ENCODE measurements around the gene ADARB2. TPM values are rescaled to one million over a fixed set of nuclear protein-coding genes. Genes with fewer than 3 reads are reported as not detected.

Gene ADARB2
- total RNA-seq, 1 donor from 2014 or later, result 38.7 TPM

DNA sequence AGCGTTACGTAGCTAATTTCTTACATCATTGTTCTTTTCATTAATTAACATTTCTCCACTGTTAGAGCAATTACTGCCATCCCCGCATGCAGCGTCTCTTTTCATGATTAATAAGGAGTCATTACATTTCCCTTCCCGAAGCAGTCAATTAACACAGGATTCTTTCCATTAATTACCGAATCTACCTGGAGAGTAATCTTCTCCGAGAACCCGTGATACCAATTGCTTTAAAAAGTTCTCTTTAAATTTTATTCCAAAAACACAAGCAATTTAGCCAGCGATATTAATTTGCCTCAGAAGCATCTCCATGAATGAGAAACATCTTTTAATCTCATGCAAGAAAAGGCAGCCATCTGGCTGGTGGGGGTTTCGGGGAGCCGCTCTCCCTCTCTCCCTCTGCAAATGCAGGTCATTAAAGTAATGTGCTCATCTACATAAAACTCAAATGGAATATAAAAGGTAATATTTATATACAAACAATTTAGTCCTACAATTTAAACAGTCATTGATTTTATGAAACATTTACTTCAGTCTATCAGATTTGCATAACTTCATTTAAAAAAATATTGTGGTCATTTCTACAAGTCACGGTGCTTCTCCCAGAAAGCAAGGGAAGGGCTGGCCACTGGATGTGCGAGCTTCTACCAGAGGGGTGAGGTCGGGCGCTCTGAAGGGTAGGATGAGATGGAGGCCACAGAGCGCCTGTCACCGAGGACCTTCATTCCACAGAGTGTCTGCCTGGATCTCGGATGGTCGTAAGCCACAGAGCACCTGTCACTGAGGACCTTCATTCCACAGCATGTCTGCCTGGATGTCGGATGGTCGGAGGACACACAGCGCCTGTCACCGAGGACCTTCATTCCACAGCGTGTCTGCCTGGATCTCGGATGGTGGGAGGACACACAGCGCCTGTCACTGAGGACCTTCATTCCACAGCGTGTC lies 536.2 kb downstream of the ADARB2 start:
- Mint-ChIP-seq H3K9me3 (ENCODE audit: unreplicated experiment) (no peaks in the 10 kb centered on the region), H3K27me3 (ENCODE audit: unreplicated experiment) (peaks cover 18% of the 10 kb centered on the region), H3K36me3 (ENCODE audit: unreplicated experiment) (peaks cover 1% of the 10 kb centered on the region), H3K4me1 (ENCODE audit: unreplicated experiment) (peaks cover 10% of the 10 kb centered on the region), H3K4me3 (ENCODE audit: unreplicated experiment) (no peak overlapping the region), H3K27ac (ENCODE audit: unreplicated experiment) (no peak overlapping the region)
- DNase-seq (ENCODE audit: extremely low spot score, unreplicated experiment), result no peak
- TF ChIP-seq, protein P1, sequence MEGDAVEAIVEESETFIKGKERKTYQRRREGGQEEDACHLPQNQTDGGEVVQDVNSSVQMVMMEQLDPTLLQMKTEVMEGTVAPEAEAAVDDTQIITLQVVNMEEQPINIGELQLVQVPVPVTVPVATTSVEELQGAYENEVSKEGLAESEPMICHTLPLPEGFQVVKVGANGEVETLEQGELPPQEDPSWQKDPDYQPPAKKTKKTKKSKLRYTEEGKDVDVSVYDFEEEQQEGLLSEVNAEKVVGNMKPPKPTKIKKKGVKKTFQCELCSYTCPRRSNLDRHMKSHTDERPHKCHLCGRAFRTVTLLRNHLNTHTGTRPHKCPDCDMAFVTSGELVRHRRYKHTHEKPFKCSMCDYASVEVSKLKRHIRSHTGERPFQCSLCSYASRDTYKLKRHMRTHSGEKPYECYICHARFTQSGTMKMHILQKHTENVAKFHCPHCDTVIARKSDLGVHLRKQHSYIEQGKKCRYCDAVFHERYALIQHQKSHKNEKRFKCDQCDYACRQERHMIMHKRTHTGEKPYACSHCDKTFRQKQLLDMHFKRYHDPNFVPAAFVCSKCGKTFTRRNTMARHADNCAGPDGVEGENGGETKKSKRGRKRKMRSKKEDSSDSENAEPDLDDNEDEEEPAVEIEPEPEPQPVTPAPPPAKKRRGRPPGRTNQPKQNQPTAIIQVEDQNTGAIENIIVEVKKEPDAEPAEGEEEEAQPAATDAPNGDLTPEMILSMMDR (IDR thresholded peaks at IDR 0.05), result no peak

DNA sequence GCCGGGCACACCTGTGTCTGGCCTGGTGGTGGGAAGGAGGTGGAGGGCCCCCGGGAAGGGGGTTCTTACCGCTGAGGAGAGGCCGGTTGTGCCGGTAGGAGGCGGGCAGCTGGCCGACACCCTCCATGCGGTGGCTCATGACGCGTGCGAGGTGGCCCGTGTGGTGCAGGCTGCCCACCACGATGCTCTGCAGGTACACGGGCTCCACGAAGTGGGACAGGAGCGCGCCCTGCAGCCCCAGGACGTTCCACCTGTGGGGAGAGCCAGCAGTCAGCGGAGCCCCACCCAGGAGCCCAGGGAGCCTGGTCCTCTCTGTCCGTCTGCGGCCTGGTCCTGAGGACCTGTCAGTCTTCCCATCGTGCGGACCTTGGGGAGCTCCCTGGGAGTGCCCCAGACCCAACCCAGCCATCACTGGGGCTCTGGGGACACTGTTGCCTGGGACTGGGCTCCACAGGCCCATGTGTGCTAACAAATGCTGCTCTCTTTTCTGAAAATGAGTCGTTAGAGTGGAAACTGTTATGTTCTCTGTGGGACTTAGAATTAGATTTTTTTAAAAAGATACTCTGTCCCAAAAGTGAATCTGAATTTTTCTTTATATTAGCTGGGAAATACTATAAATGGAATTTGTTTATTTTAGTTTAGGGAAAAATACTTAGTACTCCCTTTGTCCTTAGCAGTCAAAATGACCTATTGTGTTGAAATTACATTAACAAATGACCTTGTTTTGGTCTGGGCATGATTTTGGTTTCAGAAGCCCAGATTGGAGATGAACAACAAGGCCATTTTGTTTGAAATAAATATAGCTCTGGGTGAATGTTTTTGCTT lies 537.2 kb downstream of the ADARB2 start:
- no peaks in the 10 kb centered on the region for H3K9me3 Mint-ChIP-seq (ENCODE audit: unreplicated experiment)
- peak; percentile 83 for DNase-seq (ENCODE audit: extremely low spot score, unreplicated experiment)
- H3K27me3 Mint-ChIP-seq (ENCODE audit: unreplicated experiment), result peaks cover 22% of the 10 kb centered on the region

DNA sequence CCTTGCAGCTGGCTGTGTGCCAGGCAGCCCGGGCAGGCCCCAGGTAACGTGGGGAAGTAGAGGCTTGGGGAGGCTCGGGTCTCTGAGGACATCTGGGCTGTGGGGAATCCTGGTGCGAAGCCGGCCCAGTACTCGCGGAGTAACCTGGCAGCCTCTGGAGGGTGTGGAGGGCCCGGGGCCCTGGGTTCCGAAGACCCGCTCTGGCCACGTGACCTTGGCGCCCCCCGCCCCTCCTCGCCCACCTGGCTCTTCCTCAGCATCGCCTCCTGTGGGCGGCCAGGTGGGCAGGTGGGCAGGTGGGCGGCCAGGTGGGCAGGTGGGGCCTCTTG lies 538.0 kb downstream of the ADARB2 start:
- Mint-ChIP-seq H3K9me3 (ENCODE audit: unreplicated experiment) (no peaks in the 10 kb centered on the region), H3K4me3 (ENCODE audit: unreplicated experiment) (no peak overlapping the region), H3K36me3 (ENCODE audit: unreplicated experiment) (peaks cover 2% of the 10 kb centered on the region), H3K27ac (ENCODE audit: unreplicated experiment) (no peak overlapping the region), H3K27me3 (ENCODE audit: unreplicated experiment) (peaks cover 26% of the 10 kb centered on the region), H3K4me1 (ENCODE audit: unreplicated experiment) (peaks cover 10% of the 10 kb centered on the region)
- TF ChIP-seq, protein P1 (IDR thresholded peaks at IDR 0.05), result no peak
- peak; percentile 75 for DNase-seq (ENCODE audit: extremely low spot score, unreplicated experiment)

More for the DNA sequence above, 537.2 kb downstream of the ADARB2 start:
- H3K36me3 Mint-ChIP-seq (ENCODE audit: unreplicated experiment), result peaks cover 2% of the 10 kb centered on the region
- H3K4me1 Mint-ChIP-seq (ENCODE audit: unreplicated experiment), result peaks cover 10% of the 10 kb centered on the region
- H3K27ac Mint-ChIP-seq (ENCODE audit: unreplicated experiment), result no peak overlapping the region
- TF ChIP-seq, protein P1 (IDR thresholded peaks at IDR 0.05), result no peak
- no peak overlapping the region for H3K4me3 Mint-ChIP-seq (ENCODE audit: unreplicated experiment)

DNA sequence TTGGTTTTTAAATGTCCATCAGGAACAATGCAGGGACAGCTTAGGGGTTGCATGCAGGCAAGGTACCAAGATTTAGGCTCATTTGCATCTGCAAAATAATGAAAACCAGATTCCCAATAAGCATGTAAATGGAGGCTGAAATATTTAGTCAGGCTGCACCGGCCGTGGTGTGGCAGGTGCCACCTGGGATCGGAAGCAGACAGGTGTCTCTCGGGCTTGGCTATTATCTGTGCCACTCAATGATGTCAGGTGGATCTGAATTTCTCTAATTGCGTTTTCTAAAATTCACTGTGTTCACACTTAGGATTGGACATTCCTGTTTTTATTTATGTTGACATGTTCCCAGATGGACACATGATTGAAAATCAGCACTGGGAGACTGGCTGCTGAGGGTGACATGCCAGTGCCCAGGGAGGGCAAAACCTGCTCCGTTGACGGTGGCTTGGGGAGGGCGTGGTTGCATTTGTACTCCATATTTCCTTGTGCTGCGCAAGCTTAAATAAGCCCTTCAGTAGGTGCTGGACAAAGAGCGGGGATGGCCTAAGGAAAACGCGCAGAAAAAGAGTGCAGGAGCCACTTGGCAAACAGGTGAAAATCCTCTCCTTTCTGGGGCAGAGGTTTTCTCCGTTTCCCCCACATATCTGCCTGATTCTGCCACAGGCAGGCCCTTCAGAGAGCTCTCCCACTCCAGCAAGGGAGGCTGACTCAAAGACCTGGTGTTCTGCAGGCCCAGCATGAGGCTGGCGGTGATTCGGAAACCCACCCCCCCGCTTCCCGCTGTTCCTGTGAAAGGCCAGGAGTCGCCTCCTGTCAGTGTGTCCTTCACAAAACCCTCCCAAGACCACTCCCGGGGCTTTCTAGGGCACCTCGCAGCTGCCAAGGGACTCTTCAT lies 538.6 kb downstream of the ADARB2 start:
- H3K27me3 Mint-ChIP-seq (ENCODE audit: unreplicated experiment), result peaks cover 27% of the 10 kb centered on the region

More for the DNA sequence above, 538.6 kb downstream of the ADARB2 start:
- TF ChIP-seq, protein P1 (IDR thresholded peaks at IDR 0.05), result no peak
- no peak overlapping the region for H3K4me3 Mint-ChIP-seq (ENCODE audit: unreplicated experiment)
- peak; percentile 54 for DNase-seq (ENCODE audit: extremely low spot score, unreplicated experiment)
- H3K4me1 Mint-ChIP-seq (ENCODE audit: unreplicated experiment), result peaks cover 13% of the 10 kb centered on the region
- H3K36me3 Mint-ChIP-seq (ENCODE audit: unreplicated experiment), result peaks cover 2% of the 10 kb centered on the region
- H3K27ac Mint-ChIP-seq (ENCODE audit: unreplicated experiment), result no peak overlapping the region
- no peaks in the 10 kb centered on the region for H3K9me3 Mint-ChIP-seq (ENCODE audit: unreplicated experiment)
